K562 (cell line): ENCODE results near the gene THSD8. TPM values are rescaled to one million over a fixed set of nuclear protein-coding genes. Genes with fewer than 3 reads are reported as not detected.

Experiments
- ATF3 ChIP-seq, 2 experiments: fragments of 450-650 bp in 1 of 2; sonication (generic) in 1 of 2; formaldehyde crosslinking in 1 of 2; IDR thresholded peaks in 1 of 2; conservative IDR thresholded peaks in 1 of 2; 2 replicates each; pipeline versions ENCODE4 v1.6.1 to v1.8.1; 2016 to 2023; ENCODE audit warnings: mild to moderate bottlenecking in 2 of 2, moderate library complexity in 2 of 2, inconsistent platforms in 1 of 2, missing genetic modification reagents in 1 of 2
- CHD7 ChIP-seq: fragments of 200-600 bp; sonication (generic); IDR thresholded peaks from one replicate; pipeline ENCODE4 v1.6.1; 2012; ENCODE audit warnings: mild to moderate bottlenecking, low read depth, low read length, inconsistent platforms
- DPF2 ChIP-seq: fragments of 450-650 bp; IDR thresholded peaks from 2 replicates; pipeline ENCODE4 v1.6.1; 2016
- E2F3 ChIP-seq: fragments of 250-450 bp; sonication (Bioruptor Pico); IDR thresholded peaks from 2 replicates; pipeline ENCODE4 v1.4.0; 2020; ENCODE audit warnings: mild to moderate bottlenecking
- ETS1 ChIP-seq: conservative IDR thresholded peaks from 2 replicates; pipeline ENCODE4 v1.6.1; 2011; ENCODE audit warnings: low read depth, mild to moderate bottlenecking, low read length; ENCODE audit not compliant: control insufficient read depth
- HDAC6 ChIP-seq: IDR thresholded peaks from 2 replicates; pipeline ENCODE4 v1.6.1; 2012; ENCODE audit warnings: low read depth, mild to moderate bottlenecking, control low read depth, inconsistent platforms, low read length, moderate library complexity
- HMBOX1 ChIP-seq: sonication (generic); IDR thresholded peaks from 2 replicates; pipeline ENCODE4 v1.6.1; 2016
- SAFB ChIP-seq: fragments of 200-400 bp; formaldehyde crosslinking; IDR thresholded peaks from 2 replicates; pipeline ENCODE4 v1.6.1; 2017; ENCODE audit warnings: low read depth, low read length, borderline replicate concordance
- SREBF1 ChIP-seq: fragments of 150-350 bp; IDR thresholded peaks from 2 replicates; pipeline ENCODE4 v1.6.1; 2014; ENCODE audit warnings: antibody characterized with exemption, low read depth, low read length, borderline replicate concordance
- TCFL5 ChIP-seq: fragments of 250-450 bp; sonication (Bioruptor Pico); conservative IDR thresholded peaks from 2 replicates; pipeline ENCODE4 v1.6.1; 2021; ENCODE audit warnings: mild to moderate bottlenecking, moderate library complexity, matching md5 sums
- ZNF408 ChIP-seq: fragments of 250-450 bp; sonication (Bioruptor Pico); IDR thresholded peaks from 2 replicates; pipeline ENCODE4 v1.4.0; 2020; ENCODE audit warnings: low read depth, mild to moderate bottlenecking, moderate library complexity
- polyA plus RNA-seq, 8 experiments: library from polyadenylated mRNA; depleted of rRNA in 4 of 8; stranded (reverse) in 5 of 8; unstranded in 3 of 8; fragments of >200 nt; fragmentation: Nextera tagmentation in 2 of 8; fragmentation: Illumina TruSeq in 1 of 8; extraction: Ambion mirVana in 2 of 8; extraction: Trizol in 1 of 8; gene quantifications; 2 replicates each; pipeline versions ENCODE4 v1.2.1 to v1.2.3, GENCODE V29; 2011 to 2014; ENCODE audit warnings: inconsistent platforms in 1 of 8, missing spikeins in 1 of 8
- total RNA-seq, 7 experiments: library from RNA; depleted of rRNA in 6 of 7; stranded (reverse); fragments of >200 nt in 6 of 7; fragmentation: Illumina TruSeq in 2 of 7; extraction: Trizol in 2 of 7; gene quantifications; 2 replicates each; pipeline versions ENCODE4 v1.2.1 to v1.2.3, GENCODE V29; 2011 to 2021; ENCODE audit warnings: low replicate concordance in 1 of 7

Gene THSD8
- total and polyA plus RNA-seq, 9 of the 15 experiments (the other 6 are each of a cell fraction or from before 2014, with no cell fraction given), result 8.4 to 42.4 (median 19.9) TPM; not detected in 2

GRCh38 chr19:12789904-12790619 is 11.8 kb upstream of the THSD8 start (continued):
- TF ChIP-seq CHD7 (no peak), ATF3 (IDR thresholded peaks at IDR 0.05) (peak; percentile 23; the same call in 1 of the 2 replicates), ATF3 (CRISPR knock-in tag; conservative IDR thresholded peaks at IDR 0.05) (no peak), ETS1 (0 out of 2 replicates have a peak, but pooled peaks have one; percentile 27), HDAC6 (no peak), TCFL5 (CRISPR knock-in tag) (no peak), ZNF408 (no peak), SREBF1 (peak; percentile 77; the same call in 1 of the 2 replicates), DPF2 (peak; percentile 14; the same call in 1 of the 2 replicates), SAFB (peak; percentile 32; the same call in 1 of the 2 replicates), E2F3 (CRISPR knock-in tag) (peak; percentile 81), HMBOX1 (no peak)
